A549 (cell line): Measurements from ENCODE around the gene CSTF2T. TPM values are rescaled to one million over a fixed set of nuclear protein-coding genes. Genes with fewer than 3 reads are reported as not detected.

ENCODE experiments used
- ATAC-seq, 2 experiments: fragments of 200-7000 bp in 1 of 2; fragments of >200 bp in 1 of 2; cut with Nextera tagmentation in 1 of 2; cut with Tn5 transposase in 1 of 2; 3 replicates each; pipeline versions ENCODE4 v1.8.0 to v1.9.1; 2018 to 2020; ENCODE audit warnings: mild to moderate bottlenecking in 1 of 2, moderate library complexity in 1 of 2
- CTCF ChIA-PET: fragments of 300-600 bp; sonication (Branson Sonifier 250); formaldehyde crosslinking; extraction: SDS; loops from one replicate; lab custom pipeline; 2021; ENCODE audit warnings: antibody characterized with exemption, inconsistent platforms; lab: Yijun Ruan, JAX
- POLR2A ChIA-PET: fragments of 350-600 bp; formaldehyde crosslinking; extraction: SDS; loops from one replicate; lab custom pipeline; 2021; ENCODE audit warnings: antibody characterized with exemption, inconsistent platforms; lab: Yijun Ruan, JAX
- DNase-seq, 2 experiments: peaks; one replicate each; pipeline versions ENCODE4 v3.0.0 to v3.0.0-alpha.2; 2011 to 2016; ENCODE audit warnings: low read depth in 1 of 2, low spot score in 1 of 2
- FAIRE-seq: peaks from 2 replicates; lab custom pipeline; 2011; peaks lifted over from hg19 to GRCh38; lab: Jason Lieb, UNC
- H3K27ac ChIP-seq, 2 experiments: fragments of >200 bp; sonication (Bioruptor Twin); formaldehyde crosslinking; 3 replicates each; pipeline ENCODE4 v1.5.1; 2016 to 2017
- H3K4me1 ChIP-seq: fragments of >200 bp; sonication (Bioruptor Twin); formaldehyde crosslinking; 3 replicates; pipeline ENCODE4 v1.6.1; 2016
- H3K4me2 ChIP-seq: fragments of >200 bp; sonication (Bioruptor Twin); formaldehyde crosslinking; 3 replicates; pipeline ENCODE4 v1.6.1; 2016
- H3K4me3 ChIP-seq: fragments of >200 bp; sonication (Bioruptor Twin); formaldehyde crosslinking; 3 replicates; pipeline ENCODE4 v1.5.1; 2016
- H3K9me3 ChIP-seq: fragments of >200 bp; sonication (Bioruptor Twin); formaldehyde crosslinking; 3 replicates; pipeline ENCODE4 v1.6.1; 2016
- EHMT2 ChIP-seq: fragments of 200-600 bp; sonication (generic); IDR thresholded peaks from 2 replicates; pipeline ENCODE4 v1.6.1; 2016; ENCODE audit warnings: antibody characterized with exemption, low read depth, mild to moderate bottlenecking, moderate library complexity
- EP300 ChIP-seq, 2 experiments: fragments of >200 bp; sonication (Bioruptor Twin); formaldehyde crosslinking; IDR thresholded peaks; 2 replicates in 1 of 2; 3 replicates in 1 of 2; pipeline ENCODE4 v1.6.1; 2016 to 2017
- GATA3 ChIP-seq: IDR thresholded peaks from 2 replicates; pipeline ENCODE4 v1.6.1; 2012; ENCODE audit warnings: borderline replicate concordance
- HES2 ChIP-seq: fragments of >200 bp; sonication (Bioruptor Twin); formaldehyde crosslinking; IDR thresholded peaks from 2 replicates; pipeline ENCODE4 v1.6.1; 2016
- KDM1A ChIP-seq: fragments of 200-600 bp; sonication (generic); IDR thresholded peaks from 2 replicates; pipeline ENCODE4 v1.6.1; 2016; ENCODE audit warnings: low read depth, mild to moderate bottlenecking
- MAFK ChIP-seq: fragments of 450-650 bp; IDR thresholded peaks from 2 replicates; pipeline ENCODE4 v1.6.1; 2014; ENCODE audit not compliant: partially characterized antibody
- MAX ChIP-seq: IDR thresholded peaks from 2 replicates; pipeline ENCODE4 v1.6.1; 2012
- MYC ChIP-seq: IDR thresholded peaks from 2 replicates; pipeline ENCODE4 v1.6.1; 2012; ENCODE audit warnings: mild to moderate bottlenecking, inconsistent platforms, low read length, improper control_type of control experiment, borderline replicate concordance
- NFE2L2 ChIP-seq: fragments of 150-350 bp; conservative IDR thresholded peaks from 2 replicates; pipeline ENCODE4 v1.6.1; 2014; ENCODE audit warnings: low read length
- PBX3 ChIP-seq: IDR thresholded peaks from 2 replicates; pipeline ENCODE4 v1.6.1; 2012
- POLR2AphosphoS2 ChIP-seq: conservative IDR thresholded peaks from 2 replicates; pipeline ENCODE4 v1.6.1; 2012; ENCODE audit warnings: low read length, improper control_type of control experiment, inconsistent platforms
- RAD21 ChIP-seq, 2 experiments: fragments of >200 bp in 1 of 2; sonication (Bioruptor Twin) in 1 of 2; formaldehyde crosslinking in 1 of 2; IDR thresholded peaks in 1 of 2; conservative IDR thresholded peaks in 1 of 2; 2 replicates in 1 of 2; 3 replicates in 1 of 2; pipeline ENCODE4 v1.6.1; 2012 to 2018; ENCODE audit warnings: inconsistent platforms in 1 of 2
- RCOR1 ChIP-seq: fragments of 150-350 bp; IDR thresholded peaks from 2 replicates; pipeline ENCODE4 v1.6.1; 2014; ENCODE audit warnings: antibody characterized with exemption, low read length, low read depth
- REST ChIP-seq: fragments of 200-600 bp; sonication (generic); IDR thresholded peaks from 2 replicates; pipeline ENCODE4 v1.6.1; 2016; ENCODE audit warnings: antibody characterized with exemption, mild to moderate bottlenecking, moderate library complexity
- RFX5 ChIP-seq: fragments of 450-650 bp; IDR thresholded peaks from 2 replicates; pipeline ENCODE4 v1.7.1; 2014; ENCODE audit warnings: antibody characterized with exemption, mild to moderate bottlenecking, moderate library complexity
- RNF2 ChIP-seq: fragments of 200-600 bp; sonication (generic); IDR thresholded peaks from 2 replicates; pipeline ENCODE4 v1.6.1; 2016; ENCODE audit warnings: low read depth, mild to moderate bottlenecking, antibody characterized with exemption, moderate library complexity, borderline replicate concordance
- SMC3 ChIP-seq: fragments of >200 bp; sonication (Bioruptor Twin); formaldehyde crosslinking; IDR thresholded peaks from 3 replicates; pipeline ENCODE4 v1.6.1; 2018; ENCODE audit warnings: inconsistent platforms
- SREBF2 ChIP-seq: fragments of 450-650 bp; IDR thresholded peaks from 2 replicates; pipeline ENCODE4 v1.6.1; 2014; ENCODE audit warnings: mild to moderate bottlenecking, moderate library complexity
- TFCP2L1 ChIP-seq: fragments of 250-450 bp; sonication (Bioruptor Pico); IDR thresholded peaks from 2 replicates; pipeline ENCODE4 v1.5.0; 2021; ENCODE audit warnings: mild to moderate bottlenecking
- TP53 ChIP-seq: fragments of 250-450 bp; sonication (Bioruptor Pico); IDR thresholded peaks from 2 replicates; pipeline ENCODE4 v1.5.0; 2021; ENCODE audit warnings: mild to moderate bottlenecking, moderate library complexity
- USF2 ChIP-seq: fragments of 450-650 bp; IDR thresholded peaks from 2 replicates; pipeline ENCODE4 v1.6.1; 2014; ENCODE audit warnings: antibody characterized with exemption
- ZC3H11A ChIP-seq: fragments of 450-650 bp; IDR thresholded peaks from 2 replicates; pipeline ENCODE4 v1.6.1; 2014; ENCODE audit warnings: antibody characterized with exemption, mild to moderate bottlenecking
- ZNF302 ChIP-seq: fragments of 250-450 bp; sonication (Bioruptor Pico); IDR thresholded peaks from 2 replicates; pipeline ENCODE4 v1.9.0; 2021; ENCODE audit warnings: inconsistent platforms, mild to moderate bottlenecking, moderate library complexity
- WGBS: methylation state at CpG from one replicate; pipeline ENCODE4 v1.1.6; 2017; ENCODE audit errors: missing lambda C conversion rate; 5-methylcytosine and 5-hydroxymethylcytosine counted together
- polyA plus RNA-seq, 4 experiments: library from polyadenylated mRNA; depleted of rRNA in 3 of 4; stranded (reverse); fragments of >200 nt; fragmentation: RNase III in 1 of 4; extraction: RNeasy Plus Mini Kit Qiagen cat#74134 plus additional on column Dnase treatment in 1 of 4; gene quantifications; 2 replicates in 3 of 4; 3 replicates in 1 of 4; pipeline ENCODE4 v1.2.3, GENCODE V29; 2011 to 2017

The CSTF2T gene
- polyA plus RNA-seq, 2 of the 4 experiments (the other 2 are of a cell fraction) = 9.4 to 18.2 TPM

- no peak overlapping the region for H3K27ac ChIP-seq
- ChIA-PET CTCF (no interaction called here), POLR2A (no interaction called here)
- no peaks in the 10 kb centered on the region for H3K4me1 ChIP-seq
- no peak overlapping the region for H3K4me2 ChIP-seq
- H3K9me3 ChIP-seq = no peaks in the 10 kb centered on the region
- WGBS = 0% methylated on average over 1 of the region's 1 CpG
- no peak for TF ChIP-seq PBX3
- H3K4me3 ChIP-seq = no peak overlapping the region
- FAIRE-seq (no peak), DNase-seq (no peak), ATAC-seq (no peak)
Observed at GRCh38 chr10:51687296-51687695, 12.1 kb downstream of the CSTF2T start.

GRCh38 chr10:51685768-51686167, 13.6 kb downstream of the CSTF2T start:
- WGBS = 5% methylated on average over 2 of the region's 2 CpGs
- no peak overlapping the region for H3K4me3 ChIP-seq
- no peak for FAIRE-seq
- H3K4me1 ChIP-seq = no peaks in the 10 kb centered on the region
- H3K27ac ChIP-seq = no peak overlapping the region
- DNase-seq = no peak
- H3K9me3 ChIP-seq = no peaks in the 10 kb centered on the region
- TF ChIP-seq EP300 (IDR thresholded peaks at IDR 0.05) (no peak), RCOR1 (no peak), ZNF302 (CRISPR knock-in tag) (no peak), EHMT2 (no peak), MYC (no peak), RNF2 (no peak), HES2 (no peak), REST (no peak), SMC3 (no peak), USF2 (no peak), NFE2L2 (no peak), RAD21 (conservative IDR thresholded peaks at IDR 0.05 in 1 of 2, IDR thresholded peaks at IDR 0.05 in 1 of 2) (no peak)
- H3K4me2 ChIP-seq = no peak overlapping the region
- no peak for ATAC-seq
- ChIA-PET CTCF (no interaction called here), POLR2A (no interaction called here)

- WGBS = 30% methylated on average over 4 of the region's 4 CpGs
- Histone ChIP-seq H3K4me2 (no peak overlapping the region), H3K4me3 (no peak overlapping the region), H3K27ac (no peak overlapping the region), H3K4me1 (no peaks in the 10 kb centered on the region), H3K9me3 (no peaks in the 10 kb centered on the region)
- ATAC-seq = no peak
- DNase-seq = no peak
- CTCF ChIA-PET = no interaction called here
- FAIRE-seq = no peak
- POLR2A ChIA-PET = no interaction called here
- no peak for TF ChIP-seq MAX
- no peak for TF ChIP-seq MYC
- TF ChIP-seq MAFK = no peak
- TF ChIP-seq POLR2AphosphoS2 = no peak
- TF ChIP-seq RFX5 = no peak
- TF ChIP-seq ZC3H11A = no peak
- TF ChIP-seq RCOR1 = no peak
- TF ChIP-seq TFCP2L1 (CRISPR knock-in tag) = no peak
- no peak for TF ChIP-seq REST
- TF ChIP-seq GATA3 = no peak
- no peak for TF ChIP-seq SMC3
- no peak for TF ChIP-seq SREBF2
- TF ChIP-seq KDM1A = no peak
- TF ChIP-seq TP53 = no peak
- TF ChIP-seq RAD21 (conservative IDR thresholded peaks at IDR 0.05 in 1 of 2, IDR thresholded peaks at IDR 0.05 in 1 of 2) = no peak
Observed at GRCh38 chr10:51683031-51683691, 16.2 kb downstream of the CSTF2T start.
